Gastroesophageal sphincter (tissue), 3 donors: ENCODE results near the gene SLC38A10.

Experiments used
- EP300 ChIP-seq: sonication (generic); formaldehyde crosslinking; IDR thresholded peaks from one replicate; pipeline ENCODE4 v1.6.1; 2017; ENCODE audit warnings: antibody characterized with exemption, mild to moderate bottlenecking
- TF ChIP-seq, protein P1 (sequence below), 4 experiments: fragments of 200-600 bp in 2 of 4; fragments of 450-650 bp in 2 of 4; sonication (generic) in 1 of 4; IDR thresholded peaks; one replicate each; pipeline ENCODE4 v1.5.1; 2017 to 2019; ENCODE audit warnings: antibody characterized with exemption in 4 of 4, mild to moderate bottlenecking in 2 of 4, moderate library complexity in 2 of 4

DNA sequence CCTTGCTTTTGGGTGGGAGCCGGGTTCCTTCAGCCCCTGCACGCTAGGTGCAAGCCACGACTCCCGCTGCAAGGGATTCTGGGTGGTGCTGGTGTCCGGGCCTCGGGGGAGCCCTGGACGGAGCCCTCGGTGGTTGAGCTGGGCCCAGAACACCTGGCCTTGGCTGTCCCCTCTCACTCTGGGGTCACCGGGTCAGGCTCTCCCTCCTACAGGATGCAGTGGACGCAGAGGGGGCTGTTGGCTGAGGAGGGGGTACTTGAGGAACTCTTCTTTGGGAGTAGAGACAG lies 27.9 kb upstream of the SLC38A10 start:
- TF ChIP-seq, protein P1, sequence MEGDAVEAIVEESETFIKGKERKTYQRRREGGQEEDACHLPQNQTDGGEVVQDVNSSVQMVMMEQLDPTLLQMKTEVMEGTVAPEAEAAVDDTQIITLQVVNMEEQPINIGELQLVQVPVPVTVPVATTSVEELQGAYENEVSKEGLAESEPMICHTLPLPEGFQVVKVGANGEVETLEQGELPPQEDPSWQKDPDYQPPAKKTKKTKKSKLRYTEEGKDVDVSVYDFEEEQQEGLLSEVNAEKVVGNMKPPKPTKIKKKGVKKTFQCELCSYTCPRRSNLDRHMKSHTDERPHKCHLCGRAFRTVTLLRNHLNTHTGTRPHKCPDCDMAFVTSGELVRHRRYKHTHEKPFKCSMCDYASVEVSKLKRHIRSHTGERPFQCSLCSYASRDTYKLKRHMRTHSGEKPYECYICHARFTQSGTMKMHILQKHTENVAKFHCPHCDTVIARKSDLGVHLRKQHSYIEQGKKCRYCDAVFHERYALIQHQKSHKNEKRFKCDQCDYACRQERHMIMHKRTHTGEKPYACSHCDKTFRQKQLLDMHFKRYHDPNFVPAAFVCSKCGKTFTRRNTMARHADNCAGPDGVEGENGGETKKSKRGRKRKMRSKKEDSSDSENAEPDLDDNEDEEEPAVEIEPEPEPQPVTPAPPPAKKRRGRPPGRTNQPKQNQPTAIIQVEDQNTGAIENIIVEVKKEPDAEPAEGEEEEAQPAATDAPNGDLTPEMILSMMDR (IDR thresholded peaks at IDR 0.05) = no peak
- TF ChIP-seq EP300 = no peak
